MV-4-11 (cell line): ENCODE results near the gene REPS1.

ENCODE experiments used
- DNase-seq: peaks from one replicate; lab custom pipeline; 2025; lab: John Stamatoyannopoulos, UW

The REPS1 gene, protein sequence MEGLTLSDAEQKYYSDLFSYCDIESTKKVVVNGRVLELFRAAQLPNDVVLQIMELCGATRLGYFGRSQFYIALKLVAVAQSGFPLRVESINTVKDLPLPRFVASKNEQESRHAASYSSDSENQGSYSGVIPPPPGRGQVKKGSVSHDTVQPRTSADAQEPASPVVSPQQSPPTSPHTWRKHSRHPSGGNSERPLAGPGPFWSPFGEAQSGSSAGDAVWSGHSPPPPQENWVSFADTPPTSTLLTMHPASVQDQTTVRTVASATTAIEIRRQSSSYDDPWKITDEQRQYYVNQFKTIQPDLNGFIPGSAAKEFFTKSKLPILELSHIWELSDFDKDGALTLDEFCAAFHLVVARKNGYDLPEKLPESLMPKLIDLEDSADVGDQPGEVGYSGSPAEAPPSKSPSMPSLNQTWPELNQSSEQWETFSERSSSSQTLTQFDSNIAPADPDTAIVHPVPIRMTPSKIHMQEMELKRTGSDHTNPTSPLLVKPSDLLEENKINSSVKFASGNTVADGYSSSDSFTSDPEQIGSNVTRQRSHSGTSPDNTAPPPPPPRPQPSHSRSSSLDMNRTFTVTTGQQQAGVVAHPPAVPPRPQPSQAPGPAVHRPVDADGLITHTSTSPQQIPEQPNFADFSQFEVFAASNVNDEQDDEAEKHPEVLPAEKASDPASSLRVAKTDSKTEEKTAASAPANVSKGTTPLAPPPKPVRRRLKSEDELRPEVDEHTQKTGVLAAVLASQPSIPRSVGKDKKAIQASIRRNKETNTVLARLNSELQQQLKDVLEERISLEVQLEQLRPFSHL

GRCh38 chr6:138987643-138988468 lies at the start of gene REPS1:
Gene REPS1, minus strand, starts transcription at chr6:138988253. Its CDS starts 571 bp downstream, at chr6:138987682.
- peak; percentile 75 for DNase-seq

- no peak for DNase-seq
Observed at GRCh38 chr6:139037490-139037889, 49.4 kb upstream of the REPS1 start.

DNA sequence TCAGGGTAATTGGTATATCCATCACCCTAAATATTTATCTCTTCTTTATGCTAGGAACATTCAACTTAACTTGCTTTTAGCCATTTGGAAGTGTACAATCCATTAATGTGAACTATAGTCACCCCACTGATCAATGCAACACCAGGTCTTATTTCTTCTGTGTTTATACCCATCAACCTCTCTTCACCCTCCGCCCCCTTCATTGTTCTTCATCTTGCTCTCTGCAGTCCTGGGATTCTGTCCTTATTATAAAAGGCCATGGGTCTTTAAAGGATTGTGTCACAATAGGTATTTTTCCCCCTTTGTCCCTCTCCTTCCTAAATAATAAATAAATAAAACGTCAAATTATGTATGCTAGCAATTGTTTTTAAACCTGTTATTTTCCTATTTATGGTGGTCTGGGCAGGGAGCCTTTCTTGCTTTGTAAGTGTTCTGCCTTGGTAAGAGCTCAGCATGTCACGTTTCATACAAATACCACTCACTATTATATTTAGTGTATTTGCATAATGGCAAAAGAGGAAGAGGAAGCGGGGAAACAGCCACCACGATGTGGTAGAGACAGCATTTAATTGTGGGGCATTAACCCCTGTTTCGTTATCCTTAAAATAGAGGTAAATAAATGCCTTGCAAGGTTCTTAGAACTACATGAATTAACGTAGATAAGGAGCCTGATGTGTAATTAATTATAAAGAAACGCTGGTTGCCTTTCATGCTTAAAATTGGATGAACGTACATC lies 42.3 kb upstream of the REPS1 start:
- peak; percentile 86 for DNase-seq

- peak; percentile 47 for DNase-seq
Observed at GRCh38 chr6:139029470-139030227, 41.6 kb upstream of the REPS1 start.

DNA sequence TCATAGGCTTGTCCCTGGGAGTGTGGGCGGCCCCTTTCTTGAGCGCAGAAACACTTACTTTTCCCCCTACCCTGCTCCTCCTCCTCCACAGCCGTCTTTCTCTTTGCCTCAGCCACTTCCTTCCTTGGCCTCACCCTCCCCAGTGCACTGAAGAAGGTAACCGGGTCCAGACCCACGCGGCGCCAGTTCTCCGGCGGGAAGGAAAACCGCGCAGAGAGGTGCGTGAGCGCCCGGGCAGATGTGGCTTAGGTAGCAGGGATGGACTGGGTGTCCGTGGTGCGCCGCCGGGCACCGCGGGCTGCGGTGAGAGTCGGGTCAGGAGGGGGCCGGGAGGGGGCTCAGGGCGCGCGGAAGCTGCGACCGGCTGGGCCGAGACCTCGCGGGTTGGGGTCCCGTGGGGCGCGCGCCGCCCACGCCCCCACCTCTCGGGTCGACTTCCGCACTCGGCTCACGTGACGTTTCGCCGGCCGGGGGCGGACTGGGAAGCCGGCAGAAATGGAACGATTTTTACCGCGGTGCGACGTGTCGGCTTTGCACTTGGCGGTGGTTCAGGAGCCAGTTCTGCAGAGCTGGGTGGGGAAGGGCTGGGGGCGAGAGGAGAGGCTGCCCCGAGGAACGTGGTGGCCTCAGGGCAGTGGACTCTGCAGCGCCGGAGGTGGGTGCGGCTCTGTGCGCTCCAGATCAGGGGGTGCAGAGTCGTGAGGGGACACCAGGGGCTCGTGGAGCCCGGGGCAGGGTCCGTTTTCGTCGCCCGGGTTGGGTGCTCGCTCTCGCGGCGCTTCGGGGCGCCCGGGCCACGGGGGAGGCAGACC lies 40.8 kb upstream of the REPS1 start, which contains the start of gene ABRACL:
Gene ABRACL (plus strand): TSS at position 88 of the 812 bp plus-strand sequence. CDS start 5,416 bp downstream, outside the sequence.
- peak; percentile 60 for DNase-seq

- DNase-seq = no peak
Observed at GRCh38 chr6:139028215-139028657, 40.2 kb upstream of the REPS1 start.

- no peak for DNase-seq
Observed at GRCh38 chr6:139027620-139028182, 39.6 kb upstream of the REPS1 start.

DNA sequence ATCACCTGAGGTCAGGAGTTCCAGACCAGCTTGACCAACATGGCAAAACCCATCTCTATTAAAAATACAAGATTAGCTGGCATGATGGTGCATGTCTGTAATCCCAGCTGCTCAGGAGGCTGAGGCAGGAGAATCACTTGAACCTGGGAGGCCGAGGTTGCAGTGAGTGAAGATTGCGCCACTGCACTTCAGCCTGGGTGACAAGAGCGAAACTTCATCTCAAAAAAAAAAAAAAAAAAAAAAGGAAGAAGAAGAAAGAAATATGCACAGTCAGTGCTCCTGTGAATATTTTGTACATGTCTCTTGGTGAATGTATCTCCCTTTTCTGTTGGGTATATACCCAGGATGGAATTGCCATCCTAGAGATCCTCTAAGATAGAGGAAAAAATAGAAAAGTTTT lies 37.4 kb upstream of the REPS1 start:
- peak; percentile 63 for DNase-seq

GRCh38 chr6:139020689-139021088 lies 32.6 kb upstream of the REPS1 start:
- no peak for DNase-seq

DNA sequence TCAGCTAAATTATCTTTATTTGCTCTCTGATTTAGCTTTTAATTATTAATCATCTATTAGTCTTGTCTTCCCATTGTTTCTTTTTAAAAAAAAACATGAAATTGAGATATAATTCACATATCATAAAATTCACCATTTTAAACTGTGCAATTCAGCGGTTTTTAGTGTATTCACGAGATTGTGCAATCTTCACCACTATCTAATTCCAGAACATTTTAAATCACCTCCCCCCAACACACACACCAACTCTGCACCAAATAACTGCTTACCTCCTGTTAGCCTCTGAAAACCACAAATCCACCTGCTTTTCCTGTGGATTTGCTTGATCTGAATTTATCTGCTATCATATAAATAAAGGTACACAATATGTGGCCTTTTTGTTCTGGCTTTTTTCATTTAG lies 31.7 kb upstream of the REPS1 start:
- peak; percentile 61 for DNase-seq

DNA sequence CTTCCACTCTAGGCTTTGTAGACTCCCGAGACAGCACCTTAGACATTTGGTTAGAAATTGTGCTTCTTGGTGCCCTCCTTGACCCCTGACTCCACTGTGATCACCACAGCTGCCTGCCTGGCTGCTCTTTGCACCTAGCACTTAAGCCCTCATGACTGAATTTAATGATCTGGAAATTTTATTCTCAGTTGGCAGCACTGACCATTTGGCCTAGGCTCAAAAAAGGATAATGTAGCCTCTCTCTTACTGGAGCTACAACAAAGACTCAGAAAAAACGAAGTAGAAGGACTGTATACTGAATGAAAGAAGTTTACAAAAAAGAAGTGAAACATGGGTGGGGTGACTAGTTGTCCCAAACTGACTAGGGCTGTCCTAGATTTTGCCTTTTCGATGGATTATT lies 29.2 kb upstream of the REPS1 start:
- DNase-seq = no peak

- peak; percentile 72 for DNase-seq
Observed at GRCh38 chr6:139016337-139017213, 28.5 kb upstream of the REPS1 start.

- no peak for DNase-seq
Observed at GRCh38 chr6:139014945-139015344, 26.9 kb upstream of the REPS1 start.

GRCh38 chr6:139013185-139013800 lies 25.2 kb upstream of the REPS1 start:
- DNase-seq = no peak

GRCh38 chr6:139011980-139012379 lies 23.9 kb upstream of the REPS1 start:
- DNase-seq = no peak

- DNase-seq = no peak
Observed at GRCh38 chr6:139010674-139011073, 22.6 kb upstream of the REPS1 start.

DNA sequence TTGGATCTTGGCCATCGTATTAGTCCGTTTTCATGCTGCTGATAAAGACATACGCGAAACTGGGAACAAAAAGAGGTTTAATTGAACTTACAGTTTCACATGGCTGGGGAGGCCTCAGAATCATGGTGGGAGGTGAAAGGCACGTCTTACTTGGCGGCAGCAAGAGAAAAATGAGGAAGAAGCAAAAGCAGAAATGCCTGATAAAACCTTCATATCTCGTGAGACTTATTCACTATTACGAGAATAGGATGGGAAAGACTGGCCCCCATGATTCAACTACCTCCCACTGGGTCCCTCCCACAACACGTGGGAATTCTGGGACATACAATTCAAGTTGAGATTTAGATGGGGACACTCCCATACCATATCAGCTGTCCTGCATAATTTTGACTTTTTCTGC lies 20.1 kb upstream of the REPS1 start:
- DNase-seq = peak; percentile 50

DNA sequence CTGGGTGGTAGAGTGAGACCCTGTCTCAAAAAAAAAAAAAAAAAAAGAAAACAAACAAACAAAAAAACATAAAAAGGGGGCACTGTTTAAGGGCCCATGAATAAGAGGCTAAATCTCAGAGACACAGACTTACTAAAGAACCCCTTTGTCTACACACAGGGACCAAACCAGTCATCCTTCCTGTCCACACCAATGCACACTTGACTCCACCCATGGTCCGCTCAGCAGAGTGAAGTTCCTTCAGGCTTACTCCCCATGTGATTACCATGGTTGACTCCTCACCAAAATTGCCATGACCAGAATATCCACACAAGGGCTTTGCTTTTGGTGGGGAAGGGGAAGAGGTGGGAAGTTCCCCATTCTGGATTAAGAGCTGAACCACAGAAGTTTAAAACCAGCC lies 19.4 kb upstream of the REPS1 start:
- DNase-seq = peak; percentile 39
